ENCODE data around the gene ZNF91.

ZNF91 gene

GRCh38 chr19:23393121-23393520 lies 2.1 kb downstream of the ZNF91 start:
- Histone ChIP-seq H3K27me3 (ENCODE audit: control insufficient read depth, low read length) (no peaks in the 10 kb centered on the region), H3K4me2 (ENCODE audit: low read length) (no peak overlapping the region), H4K20me1 (ENCODE audit: control insufficient read depth, insufficient read depth, low read depth, low read length) (no peaks in the 10 kb centered on the region), H3K9me3 (ENCODE audit: control insufficient read depth, insufficient read depth, low read length) (peaks cover 33% of the 10 kb centered on the region), H3K79me2 (ENCODE audit: control insufficient read depth, low read length) (peaks cover 71% of the 10 kb centered on the region), H3K4me1 (ENCODE audit: control insufficient read depth, low read length) (peaks cover 10% of the 10 kb centered on the region), H3F3A (ENCODE audit: control insufficient read depth, insufficient read depth) (no peaks in the 10 kb centered on the region), H3K9me2 (replicated peaks; ENCODE audit: control insufficient read depth, low read length) (no peaks in the 10 kb centered on the region), H3K27ac (ENCODE audit: low read depth, low read length) (no peak overlapping the region), H3K4me3 (ENCODE audit: low read length) (no peak overlapping the region), H3K36me3 (ENCODE audit: control insufficient read depth, low read length) (peaks cover 64% of the 10 kb centered on the region)
- TF ChIP-seq CTCF (IDR thresholded peaks at IDR 0.05; ENCODE audit: low read depth, low read length, poor library complexity, severe bottlenecking) (no peak), EZH2phosphoT487 (IDR thresholded peaks at IDR 0.05; ENCODE audit: borderline replicate concordance, low read length) (no peak)

- Histone ChIP-seq H3F3A (ENCODE audit: control insufficient read depth, insufficient read depth) (no peaks in the 10 kb centered on the region), H3K9me3 (ENCODE audit: control insufficient read depth, insufficient read depth, low read length) (peaks cover 34% of the 10 kb centered on the region), H3K27ac (ENCODE audit: low read depth, low read length) (no peak overlapping the region), H3K27me3 (ENCODE audit: control insufficient read depth, low read length) (no peaks in the 10 kb centered on the region), H3K79me2 (ENCODE audit: control insufficient read depth, low read length) (peaks cover 89% of the 10 kb centered on the region), H4K20me1 (ENCODE audit: control insufficient read depth, insufficient read depth, low read depth, low read length) (no peaks in the 10 kb centered on the region), H3K9me2 (replicated peaks; ENCODE audit: control insufficient read depth, low read length) (no peaks in the 10 kb centered on the region), H3K4me2 (ENCODE audit: low read length) (no peak overlapping the region), H3K4me1 (ENCODE audit: control insufficient read depth, low read length) (peaks cover 10% of the 10 kb centered on the region), H3K36me3 (ENCODE audit: control insufficient read depth, low read length) (peaks cover 78% of the 10 kb centered on the region), H3K4me3 (ENCODE audit: low read length) (no peak overlapping the region)
- TF ChIP-seq EZH2phosphoT487 (IDR thresholded peaks at IDR 0.05; ENCODE audit: borderline replicate concordance, low read length) (no peak), CTCF (IDR thresholded peaks at IDR 0.05; ENCODE audit: low read depth, low read length, poor library complexity, severe bottlenecking) (no peak)
These were observed 4.0 kb downstream of the ZNF91 start for GRCh38 chr19:23391236-23391635.

- Histone ChIP-seq H3K36me3 (ENCODE audit: control insufficient read depth, low read length) (peaks cover 87% of the 10 kb centered on the region), H3K9me2 (replicated peaks; ENCODE audit: control insufficient read depth, low read length) (no peaks in the 10 kb centered on the region), H3K27me3 (ENCODE audit: control insufficient read depth, low read length) (no peaks in the 10 kb centered on the region), H3K27ac (ENCODE audit: low read depth, low read length) (no peak overlapping the region), H3F3A (ENCODE audit: control insufficient read depth, insufficient read depth) (no peaks in the 10 kb centered on the region), H4K20me1 (ENCODE audit: control insufficient read depth, insufficient read depth, low read depth, low read length) (no peaks in the 10 kb centered on the region), H3K4me1 (ENCODE audit: control insufficient read depth, low read length) (no peaks in the 10 kb centered on the region), H3K4me3 (ENCODE audit: low read length) (no peak overlapping the region), H3K79me2 (ENCODE audit: control insufficient read depth, low read length) (peaks cover 98% of the 10 kb centered on the region), H3K9me3 (ENCODE audit: control insufficient read depth, insufficient read depth, low read length) (peaks cover 62% of the 10 kb centered on the region), H3K4me2 (ENCODE audit: low read length) (no peak overlapping the region)
- TF ChIP-seq EZH2phosphoT487 (IDR thresholded peaks at IDR 0.05; ENCODE audit: borderline replicate concordance, low read length) (no peak), CTCF (IDR thresholded peaks at IDR 0.05; ENCODE audit: low read depth, low read length, poor library complexity, severe bottlenecking) (no peak)
These were observed 9.9 kb downstream of the ZNF91 start for GRCh38 chr19:23385404-23385803.

GRCh38 chr19:23384858-23385257 lies 10.4 kb downstream of the ZNF91 start:
- TF ChIP-seq CTCF (IDR thresholded peaks at IDR 0.05; ENCODE audit: low read depth, low read length, poor library complexity, severe bottlenecking) (no peak), EZH2phosphoT487 (IDR thresholded peaks at IDR 0.05; ENCODE audit: borderline replicate concordance, low read length) (no peak)
- no peak overlapping the region for H3K4me2 ChIP-seq (ENCODE audit: low read length)
- no peaks in the 10 kb centered on the region for H4K20me1 ChIP-seq (ENCODE audit: control insufficient read depth, insufficient read depth, low read depth, low read length)
- H3K9me3 ChIP-seq (ENCODE audit: control insufficient read depth, insufficient read depth, low read length) = peaks cover 65% of the 10 kb centered on the region
- H3K27ac ChIP-seq (ENCODE audit: low read depth, low read length) = no peak overlapping the region
- H3K4me1 ChIP-seq (ENCODE audit: control insufficient read depth, low read length) = no peaks in the 10 kb centered on the region
- H3K27me3 ChIP-seq (ENCODE audit: control insufficient read depth, low read length) = no peaks in the 10 kb centered on the region
- H3K4me3 ChIP-seq (ENCODE audit: low read length) = no peak overlapping the region
- peaks cover 98% of the 10 kb centered on the region for H3K79me2 ChIP-seq (ENCODE audit: control insufficient read depth, low read length)
- H3F3A ChIP-seq (ENCODE audit: control insufficient read depth, insufficient read depth) = no peaks in the 10 kb centered on the region
- H3K9me2 ChIP-seq (replicated peaks; ENCODE audit: control insufficient read depth, low read length) = no peaks in the 10 kb centered on the region
- peaks cover 87% of the 10 kb centered on the region for H3K36me3 ChIP-seq (ENCODE audit: control insufficient read depth, low read length)
